ENCODE data around the gene NPPB.

DNA sequence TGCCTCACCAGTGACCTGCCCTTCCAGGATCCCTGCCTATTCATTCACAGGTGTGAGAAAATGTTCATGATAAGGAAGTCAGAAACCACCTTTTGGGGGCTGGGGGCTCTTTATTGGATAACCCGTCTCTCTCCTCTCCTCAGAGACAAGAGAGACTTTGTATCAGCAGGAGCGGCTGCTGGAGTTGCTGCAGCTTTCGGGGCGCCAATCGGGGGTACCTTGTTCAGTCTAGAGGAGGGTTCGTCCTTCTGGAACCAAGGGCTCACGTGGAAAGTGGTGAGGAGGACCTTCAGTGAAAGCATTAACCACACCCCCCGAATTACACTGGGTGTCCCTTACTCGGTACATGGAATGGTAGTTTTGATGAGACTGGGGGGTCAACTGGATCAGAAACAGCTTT lies 31.8 kb downstream of the NPPB start:
- TF ChIP-seq, protein P1, sequence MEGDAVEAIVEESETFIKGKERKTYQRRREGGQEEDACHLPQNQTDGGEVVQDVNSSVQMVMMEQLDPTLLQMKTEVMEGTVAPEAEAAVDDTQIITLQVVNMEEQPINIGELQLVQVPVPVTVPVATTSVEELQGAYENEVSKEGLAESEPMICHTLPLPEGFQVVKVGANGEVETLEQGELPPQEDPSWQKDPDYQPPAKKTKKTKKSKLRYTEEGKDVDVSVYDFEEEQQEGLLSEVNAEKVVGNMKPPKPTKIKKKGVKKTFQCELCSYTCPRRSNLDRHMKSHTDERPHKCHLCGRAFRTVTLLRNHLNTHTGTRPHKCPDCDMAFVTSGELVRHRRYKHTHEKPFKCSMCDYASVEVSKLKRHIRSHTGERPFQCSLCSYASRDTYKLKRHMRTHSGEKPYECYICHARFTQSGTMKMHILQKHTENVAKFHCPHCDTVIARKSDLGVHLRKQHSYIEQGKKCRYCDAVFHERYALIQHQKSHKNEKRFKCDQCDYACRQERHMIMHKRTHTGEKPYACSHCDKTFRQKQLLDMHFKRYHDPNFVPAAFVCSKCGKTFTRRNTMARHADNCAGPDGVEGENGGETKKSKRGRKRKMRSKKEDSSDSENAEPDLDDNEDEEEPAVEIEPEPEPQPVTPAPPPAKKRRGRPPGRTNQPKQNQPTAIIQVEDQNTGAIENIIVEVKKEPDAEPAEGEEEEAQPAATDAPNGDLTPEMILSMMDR (IDR thresholded peaks at IDR 0.05; ENCODE audit: low read depth, low read length, poor library complexity, severe bottlenecking): no peak
- no peak for TF ChIP-seq EZH2phosphoT487 (IDR thresholded peaks at IDR 0.05; ENCODE audit: borderline replicate concordance, low read length)
